Stimulated activated CD8-positive, alpha-beta memory T cell treated with anti-CD3 and anti-CD28 coated beads, Interleukin-2, amount 100 ng/mL, for 1 hour (primary cell): ENCODE data around the gene PRKAG3.
"Not testable (repeated sequence)": the region's sequence is repeated elsewhere in the genome, so short reads cannot be mapped to it uniquely, and the experiment has no call there.

Source experiments
- DNase-seq, 2 donors: peaks; one replicate each; pipeline ENCODE4 v3.0.0-alpha.2; 2020; ENCODE audit warnings: low read depth in 2 of 2

The PRKAG3 gene

GRCh38 chr2:218781691-218782527 lies 49.7 kb downstream of the PRKAG3 start, which contains the start of gene CYP27A1:
CYP27A1 (plus strand) TSS chr2:218782147; CDS start chr2:218782183, 36 bp downstream.
- DNase-seq = no peak

GRCh38 chr2:218780851-218781690 lies 50.5 kb downstream of the PRKAG3 start:
- no peak for DNase-seq

- DNase-seq = no peak
Observed at GRCh38 chr2:218780046-218780445, 51.6 kb downstream of the PRKAG3 start.

- no peak for DNase-seq
Observed at GRCh38 chr2:218777276-218777990, 54.2 kb downstream of the PRKAG3 start.

GRCh38 chr2:218776488-218776887 lies 55.1 kb downstream of the PRKAG3 start:
- no peak for DNase-seq

- no peak for DNase-seq
Observed at GRCh38 chr2:218773881-218774280, 57.7 kb downstream of the PRKAG3 start.

GRCh38 chr2:218772759-218773158 lies 58.8 kb downstream of the PRKAG3 start:
- DNase-seq = not testable (repeated sequence)
